DMS79 (cell line): Measurements from ENCODE around the gene CCDC51.
"Not testable (repeated sequence)": the region's sequence is repeated elsewhere in the genome, so short reads cannot be mapped to it uniquely, and the experiment has no call there.

Source experiments
- DNase-seq: peaks from one replicate; lab custom pipeline; 2025; lab: John Stamatoyannopoulos, UW

CCDC51 gene

DNA sequence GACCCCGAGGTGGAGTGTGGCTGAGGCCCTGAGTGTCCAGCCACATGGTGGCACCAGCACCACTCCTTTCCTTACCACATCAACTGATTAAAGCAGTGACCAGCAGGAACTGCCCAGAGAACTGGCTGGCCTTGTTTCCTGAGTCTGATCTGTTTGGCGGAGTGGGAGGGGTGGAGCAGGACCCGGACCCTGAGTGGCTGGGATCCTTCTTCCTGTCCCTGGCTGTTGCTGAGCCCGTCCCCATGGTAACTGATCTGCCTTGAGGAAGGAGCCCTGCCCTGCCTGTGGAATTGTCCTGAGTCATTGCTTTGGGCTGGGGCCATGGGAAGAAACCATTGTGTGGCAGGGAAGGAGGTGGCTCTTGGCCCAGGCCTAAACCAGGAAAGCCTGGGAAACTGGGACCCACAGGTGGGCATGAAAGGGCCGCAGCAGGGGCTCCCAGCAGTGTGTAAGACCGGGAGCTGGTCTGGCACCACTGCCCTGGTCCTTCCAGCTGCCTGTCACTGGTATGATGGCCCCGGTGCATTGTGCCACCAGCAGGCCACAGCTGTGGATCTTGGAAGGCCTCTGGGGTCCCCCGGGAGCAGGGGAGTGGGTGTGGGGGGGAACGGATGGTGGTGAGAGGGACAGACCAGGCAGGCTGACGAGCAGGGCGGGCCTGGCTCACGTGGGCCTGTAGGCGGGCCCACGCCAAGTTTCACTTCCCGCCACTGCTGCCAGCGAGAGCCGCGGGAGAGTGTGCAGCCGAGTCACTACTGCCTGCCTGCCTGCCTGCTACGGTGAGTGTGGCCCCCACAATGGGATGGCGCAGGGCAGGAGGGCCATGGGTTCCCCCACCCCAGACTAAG lies 25.8 kb upstream of the CCDC51 start:
- peak; percentile 63 for DNase-seq

DNA sequence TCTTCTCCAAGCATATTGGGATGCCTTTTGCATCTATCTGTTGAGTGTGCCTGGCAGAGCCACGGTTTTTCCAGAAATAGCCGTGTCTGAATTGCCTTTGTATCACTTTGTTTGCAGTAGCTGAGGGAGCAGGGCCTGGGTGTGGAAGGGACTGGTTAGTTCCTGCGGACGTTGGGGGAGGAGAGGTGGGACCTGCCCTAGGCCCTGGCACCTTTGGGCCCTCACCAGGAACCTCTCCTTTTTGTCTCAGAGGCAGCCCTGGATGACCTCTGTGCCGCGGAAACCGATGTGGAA lies 25.3 kb upstream of the CCDC51 start:
- DNase-seq, result no peak

DNA sequence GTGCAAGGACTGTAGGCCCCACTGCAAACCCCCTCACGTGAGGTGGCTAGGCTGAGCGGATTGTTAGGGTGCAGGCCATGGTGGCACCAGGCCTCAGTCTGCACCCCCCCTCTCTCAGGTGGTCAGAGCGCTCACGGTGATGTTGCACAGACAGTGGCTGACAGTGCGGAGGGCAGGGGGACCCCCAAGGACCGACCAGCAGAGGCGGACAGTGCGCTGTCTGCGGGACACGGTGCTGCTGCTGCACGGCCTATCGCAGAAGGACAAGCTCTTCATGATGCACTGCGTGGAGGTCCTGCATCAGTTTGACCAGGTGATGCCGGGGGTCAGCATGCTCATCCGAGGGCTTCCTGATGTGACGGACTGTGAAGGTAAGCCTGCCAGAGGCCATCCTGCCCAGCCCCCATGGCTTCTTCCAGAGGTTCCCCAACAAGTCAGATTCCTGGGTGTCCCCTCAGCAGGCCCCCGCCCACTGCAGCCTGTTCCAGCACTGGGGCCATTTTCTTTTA lies 24.8 kb upstream of the CCDC51 start:
- DNase-seq, result no peak

DNA sequence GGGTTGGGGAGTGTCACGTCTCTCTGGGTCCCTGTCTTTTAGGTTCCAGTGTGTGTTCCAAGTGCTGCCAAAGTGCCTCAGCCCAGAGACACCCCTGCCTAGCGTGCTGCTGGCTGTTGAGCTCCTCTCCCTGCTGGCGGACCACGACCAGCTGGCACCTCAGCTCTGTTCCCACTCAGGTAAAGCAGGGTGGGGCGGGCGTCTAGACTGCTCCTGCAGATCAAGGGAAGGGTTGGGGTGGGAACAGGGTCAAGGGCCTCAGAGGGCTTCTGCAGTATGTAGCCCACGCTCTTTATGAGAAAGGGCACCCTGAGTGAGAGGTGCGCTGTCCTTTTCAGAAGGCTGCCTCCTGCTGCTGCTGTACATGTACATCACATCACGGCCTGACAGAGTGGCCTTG lies 23.8 kb upstream of the CCDC51 start:
- DNase-seq, result no peak

DNA sequence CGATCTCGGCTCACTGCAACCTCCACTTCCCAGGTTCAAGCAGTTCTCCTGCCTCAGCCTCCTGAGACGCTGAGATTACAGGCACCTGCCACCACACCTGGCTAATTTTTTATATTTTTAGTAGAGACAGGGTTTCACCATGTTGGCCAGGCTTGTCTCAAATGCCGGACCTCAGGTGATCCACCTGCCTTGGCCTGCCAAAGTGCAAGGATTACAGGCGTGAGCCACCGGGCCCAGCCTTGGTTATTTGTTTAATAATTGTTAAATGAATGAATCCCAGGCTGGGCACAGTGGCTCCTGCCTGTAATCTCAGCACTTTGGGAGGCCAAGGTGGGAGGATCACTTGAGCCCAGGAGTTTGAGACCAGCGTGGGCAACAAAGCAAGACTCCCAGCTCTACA lies 21.8 kb upstream of the CCDC51 start:
- DNase-seq, result not testable (repeated sequence)

DNA sequence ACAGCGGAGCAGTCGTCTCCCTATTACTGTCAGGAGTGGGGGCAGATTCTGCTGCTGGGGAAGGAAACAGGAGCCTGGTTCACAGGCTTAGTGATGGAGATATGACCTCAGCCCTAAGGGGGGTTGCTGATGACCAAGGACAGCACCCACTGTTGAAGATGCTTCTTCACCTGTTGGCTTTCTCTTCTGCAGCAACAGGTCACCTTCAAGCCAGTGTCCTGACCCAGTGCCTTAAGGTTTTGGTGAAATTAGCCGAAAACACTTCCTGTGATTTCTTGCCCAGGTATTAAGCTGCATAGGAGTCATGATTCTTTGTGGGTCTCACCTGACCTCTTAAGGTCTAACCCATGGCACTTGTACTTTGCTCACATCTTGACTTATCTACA lies 20.6 kb upstream of the CCDC51 start:
- DNase-seq, result no peak

DNA sequence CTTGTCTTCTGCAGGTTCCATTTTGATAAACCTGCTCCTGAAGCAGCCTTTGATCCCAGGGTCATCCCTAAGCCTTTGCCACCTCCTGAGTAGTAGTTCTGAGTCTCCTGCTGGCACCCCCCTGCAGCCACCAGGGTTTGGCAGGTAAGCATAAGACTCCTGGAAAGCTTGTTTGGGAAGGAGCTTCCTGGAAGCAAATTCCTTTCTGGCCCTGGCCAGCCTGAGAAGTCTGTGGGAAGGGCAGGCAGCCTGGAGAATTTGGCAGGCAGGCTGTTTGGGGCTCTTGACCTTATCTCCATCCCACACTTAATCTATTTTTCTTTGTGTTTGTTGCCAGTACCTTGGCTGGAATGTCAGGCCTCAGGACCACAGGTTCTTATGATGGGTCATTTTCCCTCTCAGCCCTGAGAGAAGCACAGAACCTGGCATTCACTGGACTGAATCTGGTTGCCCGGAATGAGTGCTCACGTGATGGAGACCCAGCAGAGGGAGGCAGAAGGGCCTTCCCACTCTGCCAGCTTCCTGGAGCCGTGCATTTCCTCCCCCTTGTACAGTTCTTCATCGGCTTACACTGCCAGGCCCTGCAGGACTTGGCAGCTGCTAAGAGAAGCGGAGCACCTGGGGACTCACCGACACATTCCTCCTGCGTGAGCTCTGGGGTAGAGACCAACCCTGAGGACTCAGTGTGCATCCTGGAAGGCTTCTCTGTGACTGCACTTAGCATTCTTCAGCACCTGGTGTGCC lies 20.0 kb upstream of the CCDC51 start:
- DNase-seq, result no peak

DNA sequence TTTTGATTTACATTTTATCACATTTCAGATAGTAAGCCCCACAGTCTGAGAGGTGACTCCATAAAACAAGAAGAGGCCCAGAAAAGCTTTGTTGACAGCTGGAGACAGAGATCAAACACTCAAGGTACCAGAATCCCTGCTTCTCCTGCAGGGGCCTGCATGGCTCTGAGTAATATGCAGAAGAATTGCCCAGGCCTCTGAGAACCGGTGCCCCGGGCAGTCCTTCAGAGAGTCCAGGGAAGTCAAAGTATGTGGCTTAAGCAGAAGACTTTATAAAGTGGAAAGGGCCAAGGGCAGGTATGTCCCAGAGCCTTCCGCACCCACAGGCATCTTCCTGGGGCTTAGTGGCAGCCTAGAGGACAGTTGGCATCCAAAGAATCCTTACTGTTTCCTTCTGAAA lies 19.4 kb upstream of the CCDC51 start:
- DNase-seq, result no peak

DNA sequence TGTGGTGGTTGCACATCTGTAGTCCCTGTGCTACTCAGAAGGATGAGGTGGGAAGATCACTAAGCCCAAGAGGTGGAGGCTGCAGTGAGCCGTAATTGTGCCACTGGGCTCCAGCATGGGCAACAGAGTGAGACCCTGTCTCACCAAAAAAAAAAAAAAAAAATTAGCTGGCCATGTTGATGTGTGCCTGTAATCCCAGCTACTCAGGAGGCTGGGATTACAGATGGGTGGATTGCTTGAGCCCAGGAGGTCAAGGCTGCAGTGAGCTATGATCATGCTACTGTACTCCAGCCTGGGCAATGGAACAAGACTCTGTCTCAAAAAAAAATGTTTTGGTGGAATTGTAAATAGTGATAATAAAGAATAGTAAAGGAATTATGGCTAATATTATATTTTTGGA lies 16.5 kb upstream of the CCDC51 start:
- DNase-seq, result no peak

DNA sequence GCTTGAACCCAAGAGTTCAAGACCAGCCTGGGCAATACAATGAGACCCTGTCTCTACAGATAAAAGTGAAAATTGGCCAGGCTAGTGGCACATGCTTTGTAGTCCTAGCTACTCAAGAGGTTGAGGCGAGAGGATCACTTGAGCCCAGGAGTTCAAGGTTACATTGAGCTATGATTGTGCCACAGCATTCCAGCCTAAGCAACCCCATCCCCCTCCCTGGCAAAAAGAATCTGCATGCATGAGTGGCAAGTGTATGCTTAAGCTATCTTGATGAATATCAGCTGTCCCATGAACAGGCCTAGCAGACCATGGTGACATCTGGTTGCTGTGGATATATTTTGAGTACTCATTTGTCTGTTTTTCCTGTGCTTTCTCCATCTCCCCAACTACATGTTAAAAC lies 11.4 kb upstream of the CCDC51 start:
- DNase-seq, result peak; percentile 33

DNA sequence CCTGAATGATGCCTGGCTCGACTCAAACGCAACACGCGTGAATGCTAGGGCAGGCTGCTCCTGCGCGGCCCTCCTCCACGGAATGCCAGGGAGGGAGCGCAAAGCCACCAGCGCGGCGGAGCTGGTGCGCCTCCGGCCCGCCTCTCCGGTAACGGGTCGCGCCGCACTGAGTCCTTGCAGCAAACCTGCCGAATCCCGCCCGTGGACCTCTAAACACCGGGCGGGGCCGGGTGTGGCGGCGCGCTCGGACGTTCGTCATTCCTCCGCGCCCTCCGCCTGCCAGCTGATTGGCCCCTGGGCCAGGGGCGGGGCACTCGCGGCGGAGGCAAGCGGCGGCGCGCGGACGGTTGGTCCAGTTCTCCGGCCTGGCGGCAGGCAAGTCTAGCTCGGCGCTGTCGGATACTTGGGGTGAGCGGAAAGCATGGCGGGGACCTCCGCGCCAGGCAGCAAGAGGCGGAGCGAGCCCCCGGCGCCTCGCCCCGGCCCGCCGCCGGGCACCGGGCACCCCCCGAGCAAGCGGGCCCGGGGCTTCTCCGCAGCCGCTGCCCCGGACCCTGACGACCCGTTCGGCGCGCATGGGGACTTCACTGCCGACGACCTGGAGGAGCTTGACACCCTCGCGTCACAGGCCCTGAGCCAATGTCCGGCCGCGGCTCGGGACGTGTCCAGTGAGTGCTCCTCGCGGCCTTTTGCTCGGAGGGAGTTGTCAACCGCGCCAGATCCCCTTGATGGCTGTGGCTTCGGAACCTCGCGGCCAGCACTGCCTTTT lies 6.7 kb upstream of the CCDC51 start, which contains the start of gene ATRIP:
TSS of gene ATRIP (plus strand) at position 313 of the 769 bp plus-strand sequence. CDS start at position 422, 109 bp downstream.
- DNase-seq, result no peak

DNA sequence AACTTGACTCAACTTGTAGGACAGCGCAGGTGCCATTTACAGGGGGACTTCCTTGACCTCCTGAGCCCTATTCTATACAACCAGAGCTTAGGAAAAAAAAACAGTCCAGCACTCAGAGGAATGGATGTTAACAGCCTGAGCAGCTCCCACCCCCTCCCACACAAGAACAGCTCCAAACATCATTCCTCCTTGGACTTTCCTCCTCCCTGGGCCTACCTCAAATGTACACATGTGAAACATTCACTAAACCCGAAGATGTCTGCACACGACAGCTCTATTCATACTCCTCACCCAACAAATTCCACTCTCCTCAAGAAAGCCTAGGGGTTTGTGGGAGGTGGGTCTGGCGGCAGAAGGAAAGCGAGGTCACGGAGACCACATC lies 6.1 kb upstream of the CCDC51 start:
- DNase-seq, result no peak

DNA sequence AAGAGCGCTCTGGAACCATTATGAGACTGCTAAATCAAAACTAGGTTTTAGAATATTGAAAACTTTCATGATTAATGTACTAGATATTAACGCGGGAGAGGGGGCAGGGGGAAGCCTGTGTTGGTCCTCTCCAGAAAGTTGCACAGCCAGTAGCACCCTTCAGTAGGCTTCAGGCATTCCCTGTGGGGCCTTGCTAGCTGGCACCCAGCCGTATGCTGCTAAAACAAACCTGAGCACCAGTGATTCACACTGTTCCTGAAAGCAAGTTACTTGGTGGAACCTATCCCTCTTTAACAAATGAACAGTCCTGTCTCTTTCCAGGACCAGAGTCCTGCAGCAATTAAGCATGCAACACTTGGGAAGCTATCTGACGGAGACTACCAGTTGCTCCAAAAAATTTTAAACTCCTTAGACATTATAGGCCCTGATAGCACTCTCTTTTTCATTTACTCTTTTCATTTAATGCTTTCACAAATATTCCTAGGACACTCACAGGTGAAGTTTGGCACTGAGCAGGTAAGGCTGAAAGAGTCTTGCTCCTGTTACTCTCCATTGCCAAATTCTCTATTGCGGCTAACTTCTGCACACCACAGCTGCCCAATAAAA lies 5.5 kb upstream of the CCDC51 start:
- no peak for DNase-seq

DNA sequence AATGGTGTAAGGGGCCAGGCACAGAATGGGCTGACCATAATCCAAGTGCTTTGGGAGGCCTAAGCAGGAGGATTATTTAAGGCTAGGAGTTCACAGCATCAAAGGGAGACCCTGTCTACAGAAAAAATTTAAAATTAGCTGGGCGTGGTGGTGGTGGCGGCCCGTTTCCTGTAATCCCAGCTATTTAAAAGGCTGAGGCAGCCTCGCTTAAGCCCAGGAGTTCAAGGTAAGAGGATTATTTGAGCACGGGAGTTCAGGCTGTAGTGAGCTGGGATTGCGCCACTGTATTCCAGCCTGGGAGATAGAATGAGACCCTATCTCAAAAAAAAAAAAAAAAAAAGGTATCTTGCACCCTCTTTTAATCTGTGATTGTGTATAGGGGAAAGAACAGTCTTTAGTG lies 2.0 kb upstream of the CCDC51 start:
- no peak for DNase-seq

DNA sequence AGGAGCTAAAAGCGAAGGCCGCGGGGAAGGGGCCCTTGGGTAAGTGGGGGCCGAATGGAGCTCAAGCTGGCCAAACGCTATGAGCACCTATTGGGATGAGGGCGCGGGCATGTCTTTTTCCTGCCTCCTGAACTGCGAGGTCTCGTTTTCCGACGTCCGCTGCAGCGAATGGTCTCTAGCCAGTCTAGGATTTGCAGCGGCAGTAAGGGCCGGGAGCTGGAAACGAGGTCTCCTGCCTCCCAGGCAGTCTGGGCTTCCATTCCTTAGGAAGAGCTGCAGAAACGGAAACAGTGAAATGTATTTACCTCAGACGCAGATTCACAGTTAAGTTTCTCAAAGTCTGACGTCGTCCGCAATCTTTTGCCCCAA lies 655 bp upstream of the CCDC51 start:
- DNase-seq, result no peak

DNA sequence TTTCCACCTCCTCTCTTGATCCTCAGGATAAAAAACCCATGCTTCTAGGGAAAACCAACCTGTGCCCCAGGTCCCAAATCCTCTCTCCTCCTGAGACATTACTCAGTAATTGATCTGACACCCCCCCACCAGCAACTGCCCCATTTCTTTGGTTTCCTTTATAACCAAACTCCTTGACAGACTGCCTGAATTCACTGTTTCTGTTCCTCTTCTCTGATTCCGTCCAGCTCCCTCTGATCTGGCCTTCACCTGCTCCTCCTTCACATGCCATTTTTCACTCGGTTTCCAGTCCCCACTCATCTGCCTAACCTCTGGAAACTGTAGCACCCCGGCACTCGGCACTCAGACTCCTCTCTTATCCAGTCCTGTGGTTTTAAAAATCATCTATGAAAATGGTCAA lies 2.1 kb downstream of the CCDC51 start:
- DNase-seq, result no peak

DNA sequence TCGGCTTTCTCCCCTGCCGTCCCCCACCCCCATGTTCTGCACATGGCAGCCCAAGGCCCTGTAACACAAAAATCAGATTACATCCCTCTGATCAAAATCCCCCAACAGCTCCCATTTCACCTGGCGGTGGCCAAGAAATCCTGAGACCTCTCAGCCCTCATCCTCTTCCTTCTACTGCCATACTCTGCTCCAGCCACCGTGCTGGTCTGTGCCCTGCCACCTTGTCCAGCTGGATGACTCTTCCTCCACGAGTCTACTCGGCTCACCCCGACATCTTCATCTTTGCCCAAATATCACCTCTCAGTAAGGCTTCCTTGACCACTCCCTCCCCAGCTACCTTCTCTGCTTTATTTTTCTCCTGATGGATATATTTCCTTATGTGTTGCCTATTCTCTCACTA lies 3.1 kb downstream of the CCDC51 start:
- DNase-seq, result no peak

DNA sequence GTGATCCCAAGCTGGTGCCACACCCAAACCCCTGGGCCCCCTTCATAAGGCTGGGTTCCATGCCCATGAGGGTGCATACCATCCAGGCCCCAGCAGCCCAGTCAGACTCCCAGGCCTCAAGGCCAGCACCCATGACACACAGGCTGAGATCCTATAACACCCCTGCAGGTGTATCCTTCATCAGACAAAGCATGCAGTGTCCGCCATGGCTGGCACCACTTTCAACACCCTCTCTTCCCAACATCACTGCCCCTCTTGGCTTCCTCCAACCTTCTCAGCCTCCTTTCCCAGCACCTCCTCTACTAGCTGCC lies 3.5 kb downstream of the CCDC51 start:
- no peak for DNase-seq

DNA sequence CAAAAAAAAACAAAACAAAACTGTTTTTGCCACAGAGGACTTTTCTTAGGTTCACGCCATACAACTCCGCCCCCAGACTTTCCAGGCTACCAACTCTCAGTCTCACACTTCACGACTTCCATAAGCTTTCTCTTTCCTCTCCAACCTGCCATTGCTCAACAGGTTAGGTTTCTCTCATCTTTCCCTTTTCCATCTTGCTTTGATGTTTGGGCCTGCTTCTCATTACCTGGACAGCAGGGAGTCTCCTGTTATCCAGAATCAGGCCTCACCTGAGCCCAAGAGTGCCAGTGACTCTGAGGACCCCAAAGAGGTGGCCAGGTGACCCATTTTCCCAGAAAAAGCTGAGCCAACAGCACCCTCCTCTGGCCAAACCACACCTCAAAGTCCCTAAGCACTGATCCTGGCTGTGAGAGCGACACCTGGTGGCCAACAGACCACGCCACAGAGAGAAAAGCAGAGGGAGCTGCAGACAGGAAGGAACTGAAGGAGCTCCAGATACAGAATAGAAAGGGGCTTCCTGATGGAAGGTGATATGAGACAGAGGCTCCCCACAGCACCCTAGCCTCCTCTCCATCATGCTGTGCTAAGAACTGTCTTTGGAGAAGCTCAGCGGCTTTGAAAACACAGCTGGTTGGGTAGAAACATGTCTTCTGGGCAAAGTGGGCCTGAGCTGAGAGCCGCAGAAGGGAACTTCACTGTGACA lies 4.0 kb downstream of the CCDC51 start:
- no peak for DNase-seq

DNA sequence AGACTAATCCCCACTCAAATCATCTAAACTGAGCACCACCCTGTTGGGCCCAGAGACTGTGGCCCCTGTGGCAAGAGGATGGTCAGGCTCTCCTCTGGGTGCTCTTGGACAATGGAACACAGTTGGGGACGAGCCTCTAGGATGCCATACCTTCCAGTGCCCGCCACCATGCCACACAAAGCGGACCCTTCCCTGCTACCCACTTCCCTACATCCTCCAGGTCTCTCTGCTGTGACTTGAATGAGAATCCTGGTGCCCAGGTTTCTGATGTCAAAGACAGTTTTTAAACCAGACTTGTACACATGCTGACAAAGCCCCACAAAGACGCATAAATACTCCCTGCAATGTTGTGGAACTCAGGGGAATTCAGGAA lies 4.7 kb downstream of the CCDC51 start:
- DNase-seq, result no peak

DNA sequence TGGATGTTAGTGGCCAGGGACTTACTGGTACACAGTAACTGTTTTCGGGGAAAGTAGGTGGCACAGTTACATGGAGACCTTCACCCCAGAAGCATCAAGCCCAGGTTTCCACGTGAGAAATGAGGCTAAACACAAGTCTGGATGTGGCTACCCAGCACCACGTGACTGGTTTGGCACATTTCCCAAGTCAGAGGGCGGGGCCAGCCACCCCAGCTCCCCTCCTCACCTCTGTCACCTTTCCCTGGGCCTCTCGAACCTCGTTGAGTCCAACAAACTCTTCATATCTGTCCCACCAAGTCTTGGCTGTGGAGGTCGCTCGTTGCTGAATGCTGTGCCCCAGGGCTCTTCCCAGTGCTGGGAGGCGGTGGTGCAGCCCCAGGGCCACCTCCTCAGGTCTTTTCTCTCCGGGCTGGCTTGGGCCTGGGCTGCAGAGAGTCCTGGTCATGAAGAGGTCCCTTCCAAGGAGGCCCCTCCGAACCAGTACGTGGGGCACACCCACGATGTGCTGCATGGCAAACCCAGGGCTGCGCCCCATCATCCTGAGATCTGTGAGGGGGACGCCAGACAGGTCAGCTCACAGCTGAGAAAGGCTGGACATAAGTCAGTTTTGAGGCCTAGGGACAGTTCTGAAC lies 5.2 kb downstream of the CCDC51 start:
- no peak for DNase-seq
